Pancreas (tissue), 10 donors: ENCODE data around the gene MCIDAS. TPM values are rescaled to one million over a fixed set of nuclear protein-coding genes. Genes with fewer than 3 reads are reported as not detected.
A peak's percentile ranks its signal among the peaks of the same experiment; 100 is the strongest.

ENCODE experiments used
- ATAC-seq, 4 donors: fragments of 200-7000 bp; cut with Tn5 transposase; one replicate each; pipeline versions ENCODE4 v1.8.0 to v1.9.1; 2020; ENCODE audit warnings: mild to moderate bottlenecking in 4 of 4, moderate library complexity in 4 of 4
- DNase-seq, 6 donors: peaks; one replicate each; pipeline ENCODE4 v3.0.0-alpha.2; 2020
- FAIRE-seq: peaks from 2 replicates; lab custom pipeline; 2012; peaks lifted over from hg19 to GRCh38; lab: Jason Lieb, UNC
- H3K27ac ChIP-seq, 4 donors: fragments of 200-600 bp; sonication (generic); 1 replicate in 3 of 4; 2 replicates in 1 of 4; pipeline versions ENCODE4 v1.5.0 to v1.8.0; 2020
- H3K27me3 ChIP-seq, 4 donors: fragments of 200-600 bp; one replicate each; pipeline ENCODE4 v1.8.0; 2021
- H3K36me3 ChIP-seq, 3 donors: fragments of 200-600 bp; sonication (generic) in 1 of 3; one replicate each; pipeline versions ENCODE4 v1.5.0 to v1.8.0; 2020 to 2021
- H3K4me1 ChIP-seq, 3 donors: fragments of 200-600 bp; one replicate each; pipeline ENCODE4 v1.8.0; 2021
- H3K4me3 ChIP-seq, 4 donors: fragments of 200-600 bp; sonication (generic) in 2 of 4; one replicate each; pipeline versions ENCODE4 v1.5.0 to v1.8.0; 2020 to 2021
- H3K9me3 ChIP-seq, 4 donors: fragments of 200-600 bp; one replicate each; pipeline ENCODE4 v1.8.0; 2021
- WGBS, 2 donors: extraction: QIAGEN DNeasy Blood & Tissue Kit; methylation state at CpG; one replicate each; pipeline ENCODE4 v1.1.7; 2013; 5-methylcytosine and 5-hydroxymethylcytosine counted together
- intact Hi-C, 3 donors: fragments of 100-400 bp; cut with DNase I; formaldehyde crosslinking; loops; one replicate each; pipeline versions ENCODE4 v1.11.1 to v1.14.2; 2022
- polyA plus RNA-seq, 2 donors: library from polyadenylated mRNA; stranded (reverse); fragments of 200-250 nt; gene quantifications; one replicate each; pipeline ENCODE4 v1.2.3, GENCODE V29; 2013
- total RNA-seq, 6 donors: library from RNA; stranded (reverse); fragmentation: NEBNext Ultra II Directional in 4 of 6; extraction: Animal tissue kit (Norgen Biotek cat#: 25700) in 4 of 6; gene quantifications; one replicate each; pipeline versions ENCODE4 v1.2.1 to v1.2.4, GENCODE V29; 2021 to 2023
- TF ChIP-seq, protein P1 (sequence below), 4 donors: fragments of 200-600 bp; sonication (generic) in 3 of 4; IDR thresholded peaks; one replicate each; pipeline versions ENCODE4 v1.5.0 to v1.8.0; 2021; ENCODE audit warnings: antibody characterized with exemption in 4 of 4
- donor health status: healthy with polysubstance abuse.
- donor health status: DM: no; HTN: no; CAD: no; lungs with moderate emphysema.
- donor health status: DM: no; HTN: no; CAD: no.
- donor health status: control.
- donor health status: control.
- donor health status: Bipolar disorder and iron deficiency.
- donor health status: DM: yes; HTN: yes; CAD: no.
- donor health status: DM: no; HTN: no; CAD: no.
- donor health status: DM: no; HTN: no; CAD: no.
- donor health status: DM: yes; HTN: yes; CAD: no.

MCIDAS gene
- total and polyA plus RNA-seq, 8 donors = 0.16 to 1.2 (median 0.57) TPM

DNA sequence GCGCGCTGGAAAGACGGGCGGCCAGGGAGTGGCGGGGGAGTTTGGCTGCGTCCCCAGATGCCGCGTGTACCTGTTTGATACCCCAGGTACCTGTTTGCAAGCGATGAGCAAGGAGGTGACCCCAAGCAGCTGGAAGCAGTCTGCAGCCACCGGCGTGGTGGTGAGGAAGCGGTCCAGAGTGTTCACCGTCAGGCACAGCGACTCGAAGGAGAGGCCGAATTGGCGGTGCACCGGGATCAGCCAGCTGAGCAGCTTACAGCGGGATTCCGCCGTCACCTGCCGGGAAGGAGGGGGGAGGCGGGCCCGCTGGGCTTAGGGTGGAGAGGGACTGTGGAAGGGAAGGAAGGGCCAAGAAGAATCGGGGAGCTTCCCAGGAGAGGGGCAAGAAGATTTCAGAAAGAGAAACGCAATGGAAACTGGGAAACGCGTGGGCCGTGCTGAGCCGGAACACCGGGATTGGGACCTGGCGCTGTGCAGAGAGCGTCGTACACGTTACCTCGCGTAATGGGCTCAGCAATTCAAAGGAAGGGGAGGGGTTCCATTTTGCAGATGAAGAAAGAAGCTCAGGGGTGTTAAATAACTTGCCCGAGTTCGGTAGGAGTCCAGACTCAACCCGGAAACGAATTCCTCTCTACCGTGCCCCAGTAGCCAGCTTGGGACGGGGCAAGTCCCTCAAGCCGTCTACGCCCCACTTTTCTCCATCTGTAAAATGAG, 5.3 kb upstream of the MCIDAS start:
- TF ChIP-seq, protein P1, sequence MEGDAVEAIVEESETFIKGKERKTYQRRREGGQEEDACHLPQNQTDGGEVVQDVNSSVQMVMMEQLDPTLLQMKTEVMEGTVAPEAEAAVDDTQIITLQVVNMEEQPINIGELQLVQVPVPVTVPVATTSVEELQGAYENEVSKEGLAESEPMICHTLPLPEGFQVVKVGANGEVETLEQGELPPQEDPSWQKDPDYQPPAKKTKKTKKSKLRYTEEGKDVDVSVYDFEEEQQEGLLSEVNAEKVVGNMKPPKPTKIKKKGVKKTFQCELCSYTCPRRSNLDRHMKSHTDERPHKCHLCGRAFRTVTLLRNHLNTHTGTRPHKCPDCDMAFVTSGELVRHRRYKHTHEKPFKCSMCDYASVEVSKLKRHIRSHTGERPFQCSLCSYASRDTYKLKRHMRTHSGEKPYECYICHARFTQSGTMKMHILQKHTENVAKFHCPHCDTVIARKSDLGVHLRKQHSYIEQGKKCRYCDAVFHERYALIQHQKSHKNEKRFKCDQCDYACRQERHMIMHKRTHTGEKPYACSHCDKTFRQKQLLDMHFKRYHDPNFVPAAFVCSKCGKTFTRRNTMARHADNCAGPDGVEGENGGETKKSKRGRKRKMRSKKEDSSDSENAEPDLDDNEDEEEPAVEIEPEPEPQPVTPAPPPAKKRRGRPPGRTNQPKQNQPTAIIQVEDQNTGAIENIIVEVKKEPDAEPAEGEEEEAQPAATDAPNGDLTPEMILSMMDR (IDR thresholded peaks at IDR 0.05) = no peak
- peak overlapping the region; percentile 55 to 81 (median 66) for H3K4me3 ChIP-seq
- H3K36me3 ChIP-seq = no peaks in the 10 kb centered on the region
- peak; percentile 49 to 83 (median 72) for DNase-seq
- peaks cover 0 to 11% (median 0%) of the 10 kb centered on the region in 3 donors for H3K4me1 ChIP-seq
- peaks cover 0 to 3% (median 0%) of the 10 kb centered on the region in 4 donors for H3K27me3 ChIP-seq
- no peak for FAIRE-seq
- peak; percentile 51 to 57 (median 53) for ATAC-seq
- H3K9me3 ChIP-seq = no peaks in the 10 kb centered on the region
- 0 to 1% methylated on average over 45 of the region's 45 CpGs for WGBS, 2 donors
- intact Hi-C loops = loop anchor here in 1 of 3 donors (5.0 kb wide), 1 partner anchor 55 kb away; no protein-coding TSS in a partner anchor
- peak overlapping the region; percentile 54 to 90 (median 82) for H3K27ac ChIP-seq

DNA sequence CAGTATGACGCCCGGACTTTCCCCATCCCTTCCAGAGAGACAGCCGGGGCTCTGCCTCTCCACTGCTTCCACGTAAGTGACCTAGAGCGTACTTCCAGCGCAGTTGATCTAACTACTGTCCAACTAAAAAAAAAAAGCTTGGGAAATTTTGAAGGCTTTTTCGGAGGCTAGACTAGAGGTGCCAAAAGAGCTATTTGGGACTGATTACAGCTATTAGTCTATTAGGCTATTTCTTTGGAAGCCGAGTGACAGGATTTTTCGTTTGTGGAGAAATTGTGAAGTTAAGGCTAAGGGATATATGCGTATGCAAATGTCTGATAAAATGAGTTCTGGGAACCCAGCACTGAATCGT, 4.8 kb upstream of the MCIDAS start:
- intact Hi-C loops = loop anchor here in 1 of 3 donors (5.0 kb wide), 1 partner anchor 55 kb away; no protein-coding TSS in a partner anchor
- FAIRE-seq = no peak
- peak overlapping the region; percentile 55 to 81 (median 66) for H3K4me3 ChIP-seq
- H3K27me3 ChIP-seq = peaks cover 0 to 3% (median 0%) of the 10 kb centered on the region in 4 donors
- no peaks in the 10 kb centered on the region for H3K9me3 ChIP-seq
- peak overlapping the region in 3 of 4 donors; percentile 76 to 90 (median 87) for H3K27ac ChIP-seq
- ATAC-seq = no peak
- 1 to 2% methylated on average over 11 of the region's 11 CpGs for WGBS, 2 donors
- TF ChIP-seq, protein P1 (IDR thresholded peaks at IDR 0.05) = no peak
- DNase-seq = no peak
- peaks cover 0 to 12% (median 0%) of the 10 kb centered on the region in 3 donors for H3K4me1 ChIP-seq
- no peaks in the 10 kb centered on the region for H3K36me3 ChIP-seq

DNA sequence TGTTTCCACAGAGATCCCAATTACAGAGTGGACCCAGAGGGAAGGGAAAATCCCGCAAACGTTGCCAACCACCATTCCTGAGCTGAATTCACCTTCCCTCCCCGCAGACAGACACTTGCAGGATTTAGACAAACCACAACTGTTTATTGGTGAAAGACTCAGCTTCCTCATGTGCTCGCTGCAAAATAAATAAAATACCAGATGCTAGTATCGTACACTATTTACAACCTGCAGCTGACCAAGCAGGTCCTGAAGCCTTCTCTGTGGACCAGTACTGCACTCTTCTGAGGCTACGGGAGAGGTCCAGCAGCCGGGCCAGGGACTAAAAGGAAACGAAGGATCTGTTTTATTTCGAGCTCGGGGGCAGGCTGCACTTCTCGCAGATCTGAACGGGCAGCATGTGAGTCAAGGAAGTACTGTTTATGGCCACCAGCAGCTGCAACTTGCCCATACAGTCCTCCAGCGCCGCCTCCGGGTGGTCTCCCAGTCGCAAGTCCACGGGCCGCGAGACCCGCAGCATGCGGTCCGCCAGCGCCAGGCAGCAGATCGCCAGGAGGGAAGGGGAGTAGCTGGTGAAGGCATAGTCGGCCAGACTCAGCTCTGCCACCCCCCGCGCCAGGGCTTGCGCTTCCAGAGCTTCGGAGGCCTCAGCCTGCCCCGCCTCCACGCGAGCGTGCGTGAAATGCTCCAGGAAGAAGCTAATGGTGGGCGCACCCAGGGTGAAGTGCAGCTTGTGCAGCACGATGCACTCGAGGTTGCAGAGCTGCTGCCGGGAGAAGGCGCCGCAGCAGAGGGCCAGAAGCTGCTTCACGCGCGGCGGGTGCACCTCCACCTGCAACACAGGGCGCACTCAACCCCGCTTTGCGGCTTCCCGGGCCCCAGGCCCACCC, 4.2 kb upstream of the MCIDAS start:
- H3K27ac ChIP-seq = peak overlapping the region in 2 of 4 donors; percentile 87 to 90
- intact Hi-C loops = loop anchor here in 1 of 3 donors (5.0 kb wide), 1 partner anchor 54 kb away; no protein-coding TSS in a partner anchor
- TF ChIP-seq, protein P1 (IDR thresholded peaks at IDR 0.05) = no peak
- peaks cover 0 to 3% (median 0%) of the 10 kb centered on the region in 4 donors for H3K27me3 ChIP-seq
- H3K36me3 ChIP-seq = no peaks in the 10 kb centered on the region
- peak in 3 of 4 donors; percentile 0 to 11 (median 6) for ATAC-seq
- no peak for FAIRE-seq
- H3K9me3 ChIP-seq = no peaks in the 10 kb centered on the region
- peaks cover 0 to 12% (median 0%) of the 10 kb centered on the region in 3 donors for H3K4me1 ChIP-seq
- peak overlapping the region; percentile 55 to 81 (median 66) for H3K4me3 ChIP-seq
- WGBS, 2 donors = 2 to 3% methylated on average over 41 to 48 of the region's 48 CpGs
- peak in 5 of 6 donors; percentile 46 to 79 (median 49) for DNase-seq

DNA sequence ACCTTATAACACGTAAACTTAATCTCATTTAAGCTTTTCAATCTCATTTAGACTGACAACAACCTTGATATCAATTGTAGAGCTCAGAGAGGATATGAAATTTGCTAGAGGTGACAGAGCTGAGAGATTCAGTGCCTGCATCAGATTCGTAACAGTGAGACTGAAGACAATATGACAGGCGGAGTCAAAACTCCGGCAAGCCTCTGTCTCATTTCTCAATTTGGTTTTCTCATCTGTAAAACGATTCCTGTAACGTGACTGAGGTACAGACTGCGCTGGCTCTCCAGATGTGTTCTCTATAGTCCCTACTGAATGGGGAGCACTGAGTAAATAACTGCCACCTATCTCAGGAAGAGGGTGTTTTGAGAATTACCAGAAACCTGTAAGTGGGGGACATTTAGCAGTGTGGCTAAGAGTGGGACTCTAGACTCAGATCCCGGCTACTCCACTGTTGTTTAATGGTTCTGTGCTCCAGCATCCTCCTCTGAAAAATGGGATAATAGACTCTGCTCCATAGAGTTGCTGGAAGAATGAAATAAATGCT, 3.0 kb upstream of the MCIDAS start:
- Histone ChIP-seq H3K36me3 (no peaks in the 10 kb centered on the region), H3K27me3 (peaks cover 0 to 3% (median 0%) of the 10 kb centered on the region in 4 donors), H3K27ac (no peak overlapping the region), H3K4me3 (no peak overlapping the region), H3K4me1 (peaks cover 0 to 12% (median 0%) of the 10 kb centered on the region in 3 donors), H3K9me3 (no peaks in the 10 kb centered on the region)
- ATAC-seq (no peak), DNase-seq (no peak), FAIRE-seq (no peak)
- 70 to 76% methylated on average over 8 of the region's 8 CpGs for WGBS, 2 donors
- intact Hi-C loops = loop anchor here in 1 of 3 donors (5.0 kb wide), 1 partner anchor 53 kb away; no protein-coding TSS in a partner anchor
- TF ChIP-seq, protein P1 (IDR thresholded peaks at IDR 0.05) = no peak
